GM23338 (cell line): ENCODE measurements around the gene KCMF1.

Source experiments
- EZH2 ChIP-seq: fragments of 200-600 bp; sonication (generic); IDR thresholded peaks from one replicate; pipeline ENCODE4 v1.8.0; 2017; ENCODE audit warnings: antibody characterized with exemption, mild to moderate bottlenecking, low read depth; ENCODE audit not compliant: unreplicated experiment
- EZH2phosphoT487 ChIP-seq: fragments of 200-600 bp; sonication (generic); IDR thresholded peaks from one replicate; pipeline ENCODE4 v1.8.1; 2018; ENCODE audit warnings: antibody characterized with exemption; ENCODE audit not compliant: unreplicated experiment
- JUNB ChIP-seq: IDR thresholded peaks from one replicate; pipeline ENCODE4 v1.6.1; 2016; ENCODE audit warnings: antibody characterized with exemption; ENCODE audit not compliant: unreplicated experiment
- POLR2AphosphoS5 ChIP-seq: IDR thresholded peaks from 2 replicates; pipeline ENCODE4 v1.6.1; 2016; ENCODE audit warnings: antibody characterized with exemption, low read depth
- ZNF114 ChIP-seq: fragments of 250-450 bp; sonication (Bioruptor Pico); IDR thresholded peaks from 2 replicates; pipeline ENCODE4 v1.5.0; 2020; ENCODE audit warnings: mild to moderate bottlenecking, moderate library complexity
- ZNF331 ChIP-seq: fragments of 250-450 bp; sonication (Bioruptor Pico); IDR thresholded peaks from 2 replicates; pipeline ENCODE4 v1.5.0; 2020; ENCODE audit warnings: low read depth, mild to moderate bottlenecking, moderate library complexity
- TF ChIP-seq, protein P1 (sequence below), 2 experiments: fragments of 200-600 bp in 1 of 2; sonication (generic) in 1 of 2; conservative IDR thresholded peaks; 2 replicates each; pipeline versions ENCODE4 v1.5.1 to v1.6.1; 2016 to 2017; ENCODE audit warnings: antibody characterized with exemption in 2 of 2, low read depth in 2 of 2, mild to moderate bottlenecking in 2 of 2, moderate library complexity in 1 of 2
- TF ChIP-seq, protein P2 (sequence below): IDR thresholded peaks from 2 replicates; pipeline ENCODE4 v1.6.1; 2016; ENCODE audit warnings: antibody characterized with exemption
- TF ChIP-seq, protein P3 (sequence below): IDR thresholded peaks from one replicate; pipeline ENCODE4 v1.6.1; 2018; ENCODE audit warnings: antibody characterized with exemption; ENCODE audit not compliant: unreplicated experiment

DNA sequence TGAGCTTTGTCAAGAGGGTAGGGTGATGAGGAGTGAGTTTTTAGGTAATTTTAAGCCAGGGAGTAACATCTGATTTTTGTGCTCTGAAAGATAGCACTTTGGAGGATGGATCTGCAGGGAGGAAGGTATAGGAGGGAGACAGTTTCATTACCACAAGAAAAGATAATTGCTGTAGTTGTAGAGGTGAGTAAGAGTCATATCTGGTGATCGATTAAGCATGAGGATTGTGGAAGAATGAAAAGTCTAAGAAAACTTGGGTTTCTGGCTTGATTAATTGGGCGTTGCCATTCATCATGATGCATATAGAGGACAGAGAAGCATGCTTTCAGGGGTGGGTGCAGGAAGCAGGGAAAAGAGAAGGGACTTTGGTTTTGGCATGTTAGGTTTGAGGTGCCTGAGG lies 18.5 kb downstream of the KCMF1 start:
- TF ChIP-seq, protein P1, sequence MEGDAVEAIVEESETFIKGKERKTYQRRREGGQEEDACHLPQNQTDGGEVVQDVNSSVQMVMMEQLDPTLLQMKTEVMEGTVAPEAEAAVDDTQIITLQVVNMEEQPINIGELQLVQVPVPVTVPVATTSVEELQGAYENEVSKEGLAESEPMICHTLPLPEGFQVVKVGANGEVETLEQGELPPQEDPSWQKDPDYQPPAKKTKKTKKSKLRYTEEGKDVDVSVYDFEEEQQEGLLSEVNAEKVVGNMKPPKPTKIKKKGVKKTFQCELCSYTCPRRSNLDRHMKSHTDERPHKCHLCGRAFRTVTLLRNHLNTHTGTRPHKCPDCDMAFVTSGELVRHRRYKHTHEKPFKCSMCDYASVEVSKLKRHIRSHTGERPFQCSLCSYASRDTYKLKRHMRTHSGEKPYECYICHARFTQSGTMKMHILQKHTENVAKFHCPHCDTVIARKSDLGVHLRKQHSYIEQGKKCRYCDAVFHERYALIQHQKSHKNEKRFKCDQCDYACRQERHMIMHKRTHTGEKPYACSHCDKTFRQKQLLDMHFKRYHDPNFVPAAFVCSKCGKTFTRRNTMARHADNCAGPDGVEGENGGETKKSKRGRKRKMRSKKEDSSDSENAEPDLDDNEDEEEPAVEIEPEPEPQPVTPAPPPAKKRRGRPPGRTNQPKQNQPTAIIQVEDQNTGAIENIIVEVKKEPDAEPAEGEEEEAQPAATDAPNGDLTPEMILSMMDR (conservative IDR thresholded peaks at IDR 0.05; ENCODE audit: low read depth in 2 of 2) = no peak
- TF ChIP-seq, protein P2, sequence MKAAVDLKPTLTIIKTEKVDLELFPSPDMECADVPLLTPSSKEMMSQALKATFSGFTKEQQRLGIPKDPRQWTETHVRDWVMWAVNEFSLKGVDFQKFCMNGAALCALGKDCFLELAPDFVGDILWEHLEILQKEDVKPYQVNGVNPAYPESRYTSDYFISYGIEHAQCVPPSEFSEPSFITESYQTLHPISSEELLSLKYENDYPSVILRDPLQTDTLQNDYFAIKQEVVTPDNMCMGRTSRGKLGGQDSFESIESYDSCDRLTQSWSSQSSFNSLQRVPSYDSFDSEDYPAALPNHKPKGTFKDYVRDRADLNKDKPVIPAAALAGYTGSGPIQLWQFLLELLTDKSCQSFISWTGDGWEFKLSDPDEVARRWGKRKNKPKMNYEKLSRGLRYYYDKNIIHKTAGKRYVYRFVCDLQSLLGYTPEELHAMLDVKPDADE = no peak
- TF ChIP-seq POLR2AphosphoS5 = no peak
- TF ChIP-seq ZNF114 = no peak
- no peak for TF ChIP-seq ZNF331
- no peak for TF ChIP-seq EZH2
- TF ChIP-seq, protein P3, sequence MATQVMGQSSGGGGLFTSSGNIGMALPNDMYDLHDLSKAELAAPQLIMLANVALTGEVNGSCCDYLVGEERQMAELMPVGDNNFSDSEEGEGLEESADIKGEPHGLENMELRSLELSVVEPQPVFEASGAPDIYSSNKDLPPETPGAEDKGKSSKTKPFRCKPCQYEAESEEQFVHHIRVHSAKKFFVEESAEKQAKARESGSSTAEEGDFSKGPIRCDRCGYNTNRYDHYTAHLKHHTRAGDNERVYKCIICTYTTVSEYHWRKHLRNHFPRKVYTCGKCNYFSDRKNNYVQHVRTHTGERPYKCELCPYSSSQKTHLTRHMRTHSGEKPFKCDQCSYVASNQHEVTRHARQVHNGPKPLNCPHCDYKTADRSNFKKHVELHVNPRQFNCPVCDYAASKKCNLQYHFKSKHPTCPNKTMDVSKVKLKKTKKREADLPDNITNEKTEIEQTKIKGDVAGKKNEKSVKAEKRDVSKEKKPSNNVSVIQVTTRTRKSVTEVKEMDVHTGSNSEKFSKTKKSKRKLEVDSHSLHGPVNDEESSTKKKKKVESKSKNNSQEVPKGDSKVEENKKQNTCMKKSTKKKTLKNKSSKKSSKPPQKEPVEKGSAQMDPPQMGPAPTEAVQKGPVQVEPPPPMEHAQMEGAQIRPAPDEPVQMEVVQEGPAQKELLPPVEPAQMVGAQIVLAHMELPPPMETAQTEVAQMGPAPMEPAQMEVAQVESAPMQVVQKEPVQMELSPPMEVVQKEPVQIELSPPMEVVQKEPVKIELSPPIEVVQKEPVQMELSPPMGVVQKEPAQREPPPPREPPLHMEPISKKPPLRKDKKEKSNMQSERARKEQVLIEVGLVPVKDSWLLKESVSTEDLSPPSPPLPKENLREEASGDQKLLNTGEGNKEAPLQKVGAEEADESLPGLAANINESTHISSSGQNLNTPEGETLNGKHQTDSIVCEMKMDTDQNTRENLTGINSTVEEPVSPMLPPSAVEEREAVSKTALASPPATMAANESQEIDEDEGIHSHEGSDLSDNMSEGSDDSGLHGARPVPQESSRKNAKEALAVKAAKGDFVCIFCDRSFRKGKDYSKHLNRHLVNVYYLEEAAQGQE = no peak
- TF ChIP-seq EZH2phosphoT487 = no peak
- no peak for TF ChIP-seq JUNB
